Left ventricle myocardium inferior (tissue), 1 donor: Measurements from ENCODE around the gene LMCD1. TPM values are rescaled to one million over a fixed set of nuclear protein-coding genes. Genes with fewer than 3 reads are reported as not detected.
A peak's percentile ranks its signal among the peaks of the same experiment; 100 is the strongest.

ENCODE experiments used
- DNase-seq: peaks from one replicate; pipeline ENCODE4 v3.0.0-alpha.2; 2020
- H3K27ac ChIP-seq: fragments of 200-600 bp; replicated peaks from 2 replicates; pipeline ENCODE4 v1.8.0; 2021
- H3K27me3 ChIP-seq: fragments of 200-600 bp; 2 replicates; pipeline ENCODE4 v1.8.0; 2021; ENCODE audit warnings: low read depth
- H3K36me3 ChIP-seq: fragments of 200-600 bp; 2 replicates; pipeline ENCODE4 v1.8.0; 2021
- H3K4me1 ChIP-seq: fragments of 200-600 bp; 2 replicates; pipeline ENCODE4 v1.8.0; 2021
- H3K4me3 ChIP-seq: fragments of 200-600 bp; 2 replicates; pipeline ENCODE4 v1.8.0; 2021; ENCODE audit warnings: mild to moderate bottlenecking, moderate library complexity
- H3K9me3 ChIP-seq: fragments of 200-600 bp; replicated peaks from 2 replicates; pipeline ENCODE4 v1.8.0; 2021
- CTCF ChIP-seq: fragments of 200-600 bp; IDR thresholded peaks from 2 replicates; pipeline ENCODE4 v1.8.0; 2021; ENCODE audit warnings: antibody characterized with exemption, mild to moderate bottlenecking, borderline replicate concordance
- intact Hi-C: fragments of 100-400 bp; cut with micrococcal nuclease; formaldehyde crosslinking; loops from one replicate; pipeline ENCODE4 v1.11.0; 2022
- total RNA-seq: library from RNA; stranded (reverse); fragmentation: NEBNext Ultra II Directional; extraction: Animal tissue kit (Norgen Biotek cat#: 25700); gene quantifications from one replicate; pipeline ENCODE4 v1.2.1, GENCODE V29; 2021
- donor health status: DM: no; HTN: yes; CAD: no; lungs with severe emphysema.

LMCD1 gene
- total RNA-seq, 1 donor from 2014 or later: 72.9 TPM

- H3K4me1 ChIP-seq: peaks cover 48% of the 10 kb centered on the region
- intact Hi-C loops: no loop called here
- peak overlapping the region; percentile 23 for H3K27ac ChIP-seq
- peaks cover 74% of the 10 kb centered on the region for H3K36me3 ChIP-seq
- TF ChIP-seq CTCF: no peak
- no peak overlapping the region for H3K4me3 ChIP-seq
- no peaks in the 10 kb centered on the region for H3K9me3 ChIP-seq
- no peaks in the 10 kb centered on the region for H3K27me3 ChIP-seq
- no peak for DNase-seq
Observed at GRCh38 chr3:8540456-8540855, 38.8 kb downstream of the LMCD1 start.

GRCh38 chr3:8541486-8541885, 39.9 kb downstream of the LMCD1 start:
- intact Hi-C loops: no loop called here
- TF ChIP-seq CTCF: no peak
- peaks cover 42% of the 10 kb centered on the region for H3K4me1 ChIP-seq
- H3K4me3 ChIP-seq: no peak overlapping the region
- no peaks in the 10 kb centered on the region for H3K27me3 ChIP-seq
- H3K36me3 ChIP-seq: peaks cover 79% of the 10 kb centered on the region
- no peak for DNase-seq
- H3K9me3 ChIP-seq: no peaks in the 10 kb centered on the region
- no peak overlapping the region for H3K27ac ChIP-seq

- Histone ChIP-seq H3K4me1 (peaks cover 49% of the 10 kb centered on the region), H3K27ac (no peak overlapping the region), H3K36me3 (peaks cover 71% of the 10 kb centered on the region), H3K27me3 (no peaks in the 10 kb centered on the region), H3K4me3 (no peak overlapping the region), H3K9me3 (no peaks in the 10 kb centered on the region)
- TF ChIP-seq CTCF: no peak
- intact Hi-C loops: no loop called here
- no peak for DNase-seq
Observed at GRCh38 chr3:8542190-8543135, 40.8 kb downstream of the LMCD1 start.

GRCh38 chr3:8546609-8547008, 45.0 kb downstream of the LMCD1 start:
- no peaks in the 10 kb centered on the region for H3K27me3 ChIP-seq
- no peak for TF ChIP-seq CTCF
- no peak overlapping the region for H3K27ac ChIP-seq
- peaks cover 66% of the 10 kb centered on the region for H3K36me3 ChIP-seq
- no peaks in the 10 kb centered on the region for H3K9me3 ChIP-seq
- no peak overlapping the region for H3K4me3 ChIP-seq
- H3K4me1 ChIP-seq: peaks cover 51% of the 10 kb centered on the region
- DNase-seq: no peak
- intact Hi-C loops: no loop called here

GRCh38 chr3:8548502-8549275, 47.1 kb downstream of the LMCD1 start:
- no peaks in the 10 kb centered on the region for H3K27me3 ChIP-seq
- H3K4me1 ChIP-seq: peaks cover 57% of the 10 kb centered on the region
- intact Hi-C loops: no loop called here
- H3K4me3 ChIP-seq: no peak overlapping the region
- no peak for DNase-seq
- TF ChIP-seq CTCF: no peak
- no peak overlapping the region for H3K27ac ChIP-seq
- peaks cover 67% of the 10 kb centered on the region for H3K36me3 ChIP-seq
- H3K9me3 ChIP-seq: no peaks in the 10 kb centered on the region
